Left ventricle myocardium superior (tissue), 1 donor: Measurements from ENCODE around the gene FOXN1. TPM values are rescaled to one million over a fixed set of nuclear protein-coding genes. Genes with fewer than 3 reads are reported as not detected.

Experiments used
- ATAC-seq: fragments of 200-7000 bp; cut with Tn5 transposase; one replicate; pipeline ENCODE4 v1.9.1; 2020; ENCODE audit warnings: mild to moderate bottlenecking, moderate library complexity
- DNase-seq: peaks from one replicate; pipeline ENCODE4 v3.0.0-alpha.2; 2020
- intact Hi-C: fragments of 100-400 bp; cut with micrococcal nuclease; formaldehyde crosslinking; loops from one replicate; pipeline ENCODE4 v1.11.0; 2022
- total RNA-seq: library from RNA; stranded (reverse); fragmentation: NEBNext Ultra II Directional; extraction: Animal tissue kit (Norgen Biotek cat#: 25700); gene quantifications from one replicate; pipeline ENCODE4 v1.2.1, GENCODE V29; 2021
- donor health status: DM: no; HTN: yes; CAD: no; lungs with severe emphysema.

Gene FOXN1
- total RNA-seq, 1 donor from 2014 or later = not detected

GRCh38 chr17:28577466-28577824, 71.3 kb downstream of the FOXN1 start:
- no peak for ATAC-seq
- no peak for DNase-seq
- intact Hi-C loops = no loop called here

GRCh38 chr17:28578246-28579195, 72.4 kb downstream of the FOXN1 start:
- intact Hi-C loops = no loop called here
- DNase-seq (no peak), ATAC-seq (no peak)

- intact Hi-C loops = no loop called here
- ATAC-seq = no peak
Measured at GRCh38 chr17:28579526-28579925, 73.4 kb downstream of the FOXN1 start.

GRCh38 chr17:28580959-28581358, 74.8 kb downstream of the FOXN1 start:
- intact Hi-C loops = no loop called here
- no peak for DNase-seq
- no peak for ATAC-seq

More at GRCh38 chr17:28579526-28579925, 73.4 kb downstream of the FOXN1 start:
- DNase-seq = no peak

GRCh38 chr17:28582513-28582912, 76.4 kb downstream of the FOXN1 start:
- ATAC-seq (no peak), DNase-seq (no peak)
- intact Hi-C loops = no loop called here

- no peak for ATAC-seq
- no peak for DNase-seq
- intact Hi-C loops = no loop called here
Measured at GRCh38 chr17:28584434-28584833, 78.3 kb downstream of the FOXN1 start.

GRCh38 chr17:28585851-28586250, 79.7 kb downstream of the FOXN1 start:
- DNase-seq (no peak), ATAC-seq (no peak)
- intact Hi-C loops = no loop called here

Other genes starting within 250 kb of the FOXN1 start
- 2.4 TPM for gene TMEM97, start 187.1 kb upstream of the FOXN1 start, total RNA-seq
- 12.5 TPM for gene IFT20, start 170.9 kb upstream of the FOXN1 start, total RNA-seq
- 32.6 TPM for gene TNFAIP1, start 170.6 kb upstream of the FOXN1 start, total RNA-seq
- gene POLDIP2, start 148.8 kb upstream of the FOXN1 start, total RNA-seq = 157 TPM
- gene SEBOX, start 141.1 kb upstream of the FOXN1 start, total RNA-seq = not detected
- gene VTN, start 136.0 kb upstream of the FOXN1 start, total RNA-seq = 38.1 TPM
- 4.2 TPM for gene SARM1, start 134.7 kb upstream of the FOXN1 start, total RNA-seq
- 7.9 TPM for gene SLC46A1, start 100.1 kb upstream of the FOXN1 start, total RNA-seq
- gene SLC13A2, start 32.7 kb upstream of the FOXN1 start, total RNA-seq = not detected
- 22.2 TPM for gene UNC119, start 46.3 kb downstream of the FOXN1 start, total RNA-seq
- 45.0 TPM for gene PIGS, start 65.2 kb downstream of the FOXN1 start, total RNA-seq
- gene ALDOC, start 70.5 kb downstream of the FOXN1 start, total RNA-seq = 380 TPM
- gene SPAG5, start 92.7 kb downstream of the FOXN1 start, total RNA-seq = 1.1 TPM
- 4.0 TPM for gene RSKR, start 107.8 kb downstream of the FOXN1 start, total RNA-seq
- gene BLTP2, start 138.8 kb downstream of the FOXN1 start, total RNA-seq = 73.8 TPM
- gene SDF2, start 155.6 kb downstream of the FOXN1 start, total RNA-seq = 30.7 TPM
- 46.0 TPM for gene SUPT6H, start 155.9 kb downstream of the FOXN1 start, total RNA-seq
- gene PROCA1, start 205.5 kb downstream of the FOXN1 start, total RNA-seq = 0.89 TPM
- gene RAB34, start 211.5 kb downstream of the FOXN1 start, total RNA-seq = 14.8 TPM
- gene RPL23A, start 213.6 kb downstream of the FOXN1 start, total RNA-seq = 918 TPM
- gene TLCD1, start 219.9 kb downstream of the FOXN1 start, total RNA-seq = 2.6 TPM
- 0.94 TPM for gene NEK8, start 222.4 kb downstream of the FOXN1 start, total RNA-seq
- 4.2 TPM for gene TRAF4, start 237.7 kb downstream of the FOXN1 start, total RNA-seq